Suprapubic skin (tissue), 4 donors: ENCODE measurements around the gene ZNF681.

Experiments used
- POLR2A ChIP-seq, 2 donors: fragments of 450-650 bp; IDR thresholded peaks; one replicate each; pipeline ENCODE4 v1.6.1; 2017; ENCODE audit warnings: antibody characterized with exemption in 2 of 2, mild to moderate bottlenecking in 2 of 2, moderate library complexity in 2 of 2
- POLR2AphosphoS5 ChIP-seq, 3 donors: sonication (generic); formaldehyde crosslinking; IDR thresholded peaks; one replicate each; pipeline ENCODE4 v1.6.1; 2017; ENCODE audit warnings: antibody characterized with exemption in 3 of 3

DNA sequence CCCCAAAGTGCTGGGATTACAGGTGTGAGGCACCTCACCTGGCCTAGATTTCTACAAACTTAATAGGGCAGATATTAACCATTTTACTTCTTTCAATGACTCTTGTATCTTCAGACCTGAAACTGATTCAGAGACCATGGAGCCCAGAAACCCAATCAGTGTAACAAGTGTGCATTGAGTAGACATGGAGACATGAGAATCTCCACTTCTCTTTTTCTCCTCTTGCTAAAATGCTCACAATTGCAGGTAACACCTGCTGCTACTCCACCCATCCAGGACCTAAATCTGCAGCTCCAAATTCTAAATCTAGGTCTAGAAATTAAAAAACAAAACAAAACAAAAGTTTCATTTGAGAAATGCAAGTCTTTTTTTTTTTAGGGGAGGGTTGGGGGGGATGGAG, 42.2 kb upstream of the ZNF681 start:
- TF ChIP-seq POLR2AphosphoS5 (IDR thresholded peaks at IDR 0.05) (no peak), POLR2A (IDR thresholded peaks at IDR 0.05) (no peak)
